Middle frontal gyrus (tissue), 1 donor: ENCODE results near the gene PLA2G2A.
"Not testable (repeated sequence)": the region's sequence is repeated elsewhere in the genome, so short reads cannot be mapped to it uniquely, and the experiment has no call there.

Experiments used
- DNase-seq: peaks from one replicate; pipeline ENCODE4 v3.0.0-alpha.2; 2015; ENCODE audit warnings: low spot score; ENCODE audit errors: extremely low spot score

Gene PLA2G2A

GRCh38 chr1:19979494-19979977, at the start of gene PLA2G2A:
PLA2G2A (minus strand) TSS chr1:19979618; CDS start chr1:19978773, 845 bp downstream.
- no peak for DNase-seq

- DNase-seq = no peak
Measured at GRCh38 chr1:20028726-20029125, 49.3 kb upstream of the PLA2G2A start.

GRCh38 chr1:20028125-20028524, 48.7 kb upstream of the PLA2G2A start:
- no peak for DNase-seq

- DNase-seq = no peak
Measured at GRCh38 chr1:20017741-20018140, 38.3 kb upstream of the PLA2G2A start.

- DNase-seq = no peak
Measured at GRCh38 chr1:20014153-20014552, 34.7 kb upstream of the PLA2G2A start.

GRCh38 chr1:20010016-20010415, 30.6 kb upstream of the PLA2G2A start:
- DNase-seq = no peak

GRCh38 chr1:20009212-20009611, 29.8 kb upstream of the PLA2G2A start:
- DNase-seq = no peak

GRCh38 chr1:20008391-20008841, 29.0 kb upstream of the PLA2G2A start:
- no peak for DNase-seq

GRCh38 chr1:19998823-19999222, 19.4 kb upstream of the PLA2G2A start:
- not testable (repeated sequence) for DNase-seq

- no peak for DNase-seq
Measured at GRCh38 chr1:19990689-19991088, 11.3 kb upstream of the PLA2G2A start.

- DNase-seq = not testable (repeated sequence)
Measured at GRCh38 chr1:19990182-19990582, 10.8 kb upstream of the PLA2G2A start.

- no peak for DNase-seq
Measured at GRCh38 chr1:19988267-19989006, 9.0 kb upstream of the PLA2G2A start.

GRCh38 chr1:19987719-19988118, 8.3 kb upstream of the PLA2G2A start:
- no peak for DNase-seq

- not testable (repeated sequence) for DNase-seq
Measured at GRCh38 chr1:19984409-19985016, 5.1 kb upstream of the PLA2G2A start.

GRCh38 chr1:19981507-19982312, 2.3 kb upstream of the PLA2G2A start:
- DNase-seq = no peak

- DNase-seq = no peak
Measured at GRCh38 chr1:19981170-19981506, 1.7 kb upstream of the PLA2G2A start.

GRCh38 chr1:19980314-19980713, 896 bp upstream of the PLA2G2A start:
- no peak for DNase-seq

- DNase-seq = no peak
Measured at GRCh38 chr1:19978143-19978542, 1.3 kb downstream of the PLA2G2A start.

- DNase-seq = no peak
Measured at GRCh38 chr1:19976317-19977003, 3.0 kb downstream of the PLA2G2A start.

- DNase-seq = no peak
Measured at GRCh38 chr1:19975423-19976193, 3.8 kb downstream of the PLA2G2A start.
